HG03280 (cell line): Measurements from ENCODE around the gene KLK10.
"Not testable (repeated sequence)": the region's sequence is repeated elsewhere in the genome, so short reads cannot be mapped to it uniquely, and the experiment has no call there.

Experiments used
- ATAC-seq: cut with Tn5 transposase; IDR thresholded peaks from one replicate; pipeline ENCODE4 v1.9.1; 2021; ENCODE audit warnings: mild to moderate bottlenecking, moderate library complexity; ENCODE audit not compliant: unreplicated experiment

The KLK10 gene

GRCh38 chr19:50969810-50970209 lies 49.7 kb downstream of the KLK10 start:
- not testable (repeated sequence) for ATAC-seq

GRCh38 chr19:50969413-50969760 lies 50.1 kb downstream of the KLK10 start, which contains the start of gene KLK6:
KLK6 (minus strand) TSS chr19:50969591; CDS start chr19:50968104, 1,487 bp downstream.
- ATAC-seq, result no peak

- no peak for ATAC-seq
Observed at GRCh38 chr19:50968716-50969412, 50.6 kb downstream of the KLK10 start.

GRCh38 chr19:50967929-50968715 lies 51.4 kb downstream of the KLK10 start:
- no peak for ATAC-seq

- no peak for ATAC-seq
Observed at GRCh38 chr19:50964266-50964665, 55.2 kb downstream of the KLK10 start.

- no peak for ATAC-seq
Observed at GRCh38 chr19:50963381-50963780, 56.1 kb downstream of the KLK10 start.
